Measurements from ENCODE around the gene FLT1. TPM values are rescaled to one million over a fixed set of nuclear protein-coding genes. Genes with fewer than 3 reads are reported as not detected.

Gene FLT1
- total and polyA plus RNA-seq, 2 of the 13 experiments (the other 11 are each of a cell fraction or from before 2014, with no cell fraction given), result 0.02 TPM; not detected in 1

- BruUV-seq (replicated peaks), result no TSS peak
- FAIRE-seq, result peak; percentile 36
- no peak for TF ChIP-seq ZNF772 (CRISPR knock-in tag; IDR thresholded peaks at IDR 0.05)
- TF ChIP-seq STAG1 (CRISPR knock-in tag; IDR thresholded peaks at IDR 0.05), result peak; percentile 75
- peak; percentile 72 for TF ChIP-seq SMC3 (IDR thresholded peaks at IDR 0.05; ENCODE audit: low read length)
- peak; percentile 81 for TF ChIP-seq CTCF (CRISPR knock-in tag; IDR thresholded peaks at IDR 0.05)
- TF ChIP-seq XRCC5 (optimal IDR thresholded peaks at IDR 0.05; ENCODE audit: low read length), result peak; percentile 59
- no peak for TF ChIP-seq NFYB (CRISPR knock-in tag; IDR thresholded peaks at IDR 0.05)
- no peak for TF ChIP-seq NR1H2 (CRISPR knock-in tag; IDR thresholded peaks at IDR 0.05; ENCODE audit: borderline replicate concordance, low read depth)
- TF ChIP-seq RAD21 (CRISPR knock-in tag; IDR thresholded peaks at IDR 0.05), result 0 out of 2 replicates have a peak, but pooled peaks have one; percentile 12
- no peak for TF ChIP-seq NCOA2 (CRISPR knock-in tag; IDR thresholded peaks at IDR 0.05)
- no peaks in the 10 kb centered on the region for H3K9me3 ChIP-seq (ENCODE audit: low read length)
- no peak overlapping the region for H2AFZ ChIP-seq (ENCODE audit: low read length)
- in situ Hi-C loops (cut with HindIII; ENCODE audit: extremely low pct_ligation_motif_present, low pct_unique_long_range_greater_than_20kb), result loop anchor here (5.0 to 10.0 kb wide), 2 partner anchors 313 to 471 kb away; no protein-coding TSS in a partner anchor
- ChIA-PET POLR2A (no interaction called here), CTCF (ENCODE audit: low intra/inter-chr PET ratio, low total read pairs) (interaction anchor here (1.2 to 1.6 kb wide), 3 partner anchors 260 to 472 kb away, joined by 3 to 8 read pairs (median 3); no protein-coding TSS in a partner anchor)
- no peak overlapping the region for H3K4me2 ChIP-seq (ENCODE audit: low read depth, low read length)
- peak; percentile 92 for ATAC-seq
- no peaks in the 10 kb centered on the region for H4K20me1 ChIP-seq (ENCODE audit: insufficient read depth, low read length)
- no peak overlapping the region for H3K27ac ChIP-seq (ENCODE audit: extremely low read length, insufficient read depth, low read length)
- no peaks in the 10 kb centered on the region for H3K36me3 ChIP-seq (replicated peaks in 1 of 2; ENCODE audit: control insufficient read depth in 1 of 2, insufficient read depth in 2 of 2, low read length in 2 of 2)
- 7% methylated on average over 3 of the region's 4 CpGs for WGBS (ENCODE audit: low lambda C conversion rate)
- H3K4me3 ChIP-seq (replicated peaks in 1 of 3; ENCODE audit: insufficient read depth in 1 of 3, low read depth in 2 of 3, low read length in 3 of 3), result no peak overlapping the region
- intact Hi-C loops (cut with micrococcal nuclease; ENCODE audit: unreplicated experiment), result loop anchor here (1.0 kb wide), 3 partner anchors 312 to 472 kb away; partner anchors contain the start of gene POMP
- H3K9ac ChIP-seq (ENCODE audit: insufficient read depth, low read depth, low read length), result no peak overlapping the region
- DNase-seq (ENCODE audit: low spot score), result peak; percentile 50
- H3K27me3 ChIP-seq (ENCODE audit: control insufficient read depth in 1 of 2, insufficient read depth in 2 of 2, low read length in 2 of 2), result no peaks in the 10 kb centered on the region; a peak in 1 of 5 replicates
- H3K4me1 ChIP-seq (ENCODE audit: insufficient read depth, low read length), result peaks cover 13% of the 10 kb centered on the region
- H3K79me2 ChIP-seq (ENCODE audit: insufficient read depth, low read length), result no peaks in the 10 kb centered on the region
These were observed 170.6 kb downstream of the FLT1 start for GRCh38 chr13:28324181-28324789.
